HepG2 (cell line): Measurements from ENCODE around the gene MAGEB4. TPM values are rescaled to one million over a fixed set of nuclear protein-coding genes. Genes with fewer than 3 reads are reported as not detected.

ENCODE experiments used
- HDAC6 ChIP-seq: fragments of 200-600 bp; sonication (generic); IDR thresholded peaks from 2 replicates; pipeline ENCODE4 v1.7.0; 2017; ENCODE audit warnings: mild to moderate bottlenecking, antibody characterized with exemption, low read length, low read depth
- ZNF317 ChIP-seq: sonication (generic); formaldehyde crosslinking; IDR thresholded peaks from 2 replicates; pipeline ENCODE4 v1.5.0; 2020; ENCODE audit warnings: mild to moderate bottlenecking, missing genetic modification reagents
- polyA plus RNA-seq, 8 experiments: library from polyadenylated mRNA; depleted of rRNA in 3 of 8; stranded (reverse) in 7 of 8; unstranded in 1 of 8; fragments of >200 nt; fragmentation: Illumina TruSeq in 4 of 8; extraction: Trizol in 4 of 8; gene quantifications; 2 replicates each; pipeline versions ENCODE4 v1.2.1 to v1.2.3, GENCODE V29; 2011 to 2016; ENCODE audit warnings: low read depth in 4 of 8, missing spikeins in 1 of 8, mixed read lengths in 1 of 8; ENCODE audit not compliant: insufficient read depth in 1 of 8
- total RNA-seq, 5 experiments: library from RNA; depleted of rRNA; stranded (reverse); fragments of >200 nt; fragmentation: Illumina TruSeq; extraction: Trizol; gene quantifications; 2 replicates each; pipeline ENCODE4 v1.2.3, GENCODE V29; 2016; ENCODE audit warnings: low read depth in 1 of 5
- TF ChIP-seq, protein P1 (sequence below), 2 experiments: fragments of 450-650 bp in 1 of 2; sonication (generic) in 1 of 2; formaldehyde crosslinking in 1 of 2; IDR thresholded peaks; 2 replicates each; pipeline versions ENCODE4 v1.6.1 to v1.8.0; 2016 to 2022; ENCODE audit warnings: antibody characterized with exemption in 1 of 2, mild to moderate bottlenecking in 1 of 2, missing genetic modification reagents in 1 of 2

MAGEB4 gene
- total and polyA plus RNA-seq, 2 of the 13 experiments (the other 11 are each of a cell fraction or from before 2014, with no cell fraction given), result not detected

GRCh38 chrX:30215357-30215843 is 26.4 kb upstream of the MAGEB4 start, which contains the start of gene MAGEB2 (continued):
- TF ChIP-seq, protein P1, sequence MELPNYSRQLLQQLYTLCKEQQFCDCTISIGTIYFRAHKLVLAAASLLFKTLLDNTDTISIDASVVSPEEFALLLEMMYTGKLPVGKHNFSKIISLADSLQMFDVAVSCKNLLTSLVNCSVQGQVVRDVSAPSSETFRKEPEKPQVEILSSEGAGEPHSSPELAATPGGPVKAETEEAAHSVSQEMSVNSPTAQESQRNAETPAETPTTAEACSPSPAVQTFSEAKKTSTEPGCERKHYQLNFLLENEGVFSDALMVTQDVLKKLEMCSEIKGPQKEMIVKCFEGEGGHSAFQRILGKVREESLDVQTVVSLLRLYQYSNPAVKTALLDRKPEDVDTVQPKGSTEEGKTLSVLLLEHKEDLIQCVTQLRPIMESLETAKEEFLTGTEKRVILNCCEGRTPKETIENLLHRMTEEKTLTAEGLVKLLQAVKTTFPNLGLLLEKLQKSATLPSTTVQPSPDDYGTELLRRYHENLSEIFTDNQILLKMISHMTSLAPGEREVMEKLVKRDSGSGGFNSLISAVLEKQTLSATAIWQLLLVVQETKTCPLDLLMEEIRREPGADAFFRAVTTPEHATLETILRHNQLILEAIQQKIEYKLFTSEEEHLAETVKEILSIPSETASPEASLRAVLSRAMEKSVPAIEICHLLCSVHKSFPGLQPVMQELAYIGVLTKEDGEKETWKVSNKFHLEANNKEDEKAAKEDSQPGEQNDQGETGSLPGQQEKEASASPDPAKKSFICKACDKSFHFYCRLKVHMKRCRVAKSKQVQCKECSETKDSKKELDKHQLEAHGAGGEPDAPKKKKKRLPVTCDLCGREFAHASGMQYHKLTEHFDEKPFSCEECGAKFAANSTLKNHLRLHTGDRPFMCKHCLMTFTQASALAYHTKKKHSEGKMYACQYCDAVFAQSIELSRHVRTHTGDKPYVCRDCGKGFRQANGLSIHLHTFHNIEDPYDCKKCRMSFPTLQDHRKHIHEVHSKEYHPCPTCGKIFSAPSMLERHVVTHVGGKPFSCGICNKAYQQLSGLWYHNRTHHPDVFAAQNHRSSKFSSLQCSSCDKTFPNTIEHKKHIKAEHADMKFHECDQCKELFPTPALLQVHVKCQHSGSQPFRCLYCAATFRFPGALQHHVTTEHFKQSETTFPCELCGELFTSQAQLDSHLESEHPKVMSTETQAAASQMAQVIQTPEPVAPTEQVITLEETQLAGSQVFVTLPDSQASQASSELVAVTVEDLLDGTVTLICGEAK (IDR thresholded peaks at IDR 0.05), result no peak
- TF ChIP-seq, protein P1 (CRISPR knock-in tag; IDR thresholded peaks at IDR 0.05), result no peak
- no peak for TF ChIP-seq ZNF317 (CRISPR knock-in tag)
- no peak for TF ChIP-seq HDAC6
